ENCODE measurements around the gene HSPG2. TPM values are rescaled to one million over a fixed set of nuclear protein-coding genes. Genes with fewer than 3 reads are reported as not detected.

HSPG2 gene
- total and polyA plus RNA-seq, 2 of the 13 experiments (the other 11 are each of a cell fraction or from before 2014, with no cell fraction given): 9.1 to 13.1 TPM

- Histone ChIP-seq H2AFZ (ENCODE audit: low read length) (no peak overlapping the region), H3K27me3 (ENCODE audit: control insufficient read depth in 1 of 2, insufficient read depth in 2 of 2, low read length in 2 of 2) (peaks cover 6 to 29% of the 10 kb centered on the region in 2 experiments; a peak in 4 of 5 replicates), H3K9me3 (ENCODE audit: low read length) (no peaks in the 10 kb centered on the region), H3K4me1 (ENCODE audit: insufficient read depth, low read length) (peaks cover 60% of the 10 kb centered on the region), H3K4me2 (ENCODE audit: low read depth, low read length) (peak overlapping the region; percentile 44; the same call in 1 of the 2 replicates), H4K20me1 (ENCODE audit: insufficient read depth, low read length) (no peaks in the 10 kb centered on the region), H3K36me3 (replicated peaks in 1 of 2; ENCODE audit: control insufficient read depth in 1 of 2, insufficient read depth in 2 of 2, low read length in 2 of 2) (no peaks in the 10 kb centered on the region), H3K4me3 (replicated peaks in 1 of 3; ENCODE audit: insufficient read depth in 1 of 3, low read depth in 2 of 3, low read length in 3 of 3) (no peak overlapping the region; a peak in 1 of 6 replicates), H3K79me2 (ENCODE audit: insufficient read depth, low read length) (no peaks in the 10 kb centered on the region), H3K9ac (ENCODE audit: insufficient read depth, low read depth, low read length) (no peak overlapping the region), H3K27ac (ENCODE audit: extremely low read length, insufficient read depth, low read length) (no peak overlapping the region)
- in situ Hi-C loops (cut with HindIII; ENCODE audit: extremely low pct_ligation_motif_present, low pct_unique_long_range_greater_than_20kb): no loop called here
- intact Hi-C loops (cut with micrococcal nuclease; ENCODE audit: unreplicated experiment): no loop called here
- BruUV-seq (replicated peaks): no TSS peak
- DNase-seq (ENCODE audit: low spot score) (no peak), FAIRE-seq (no peak), ATAC-seq (no peak)
- ChIA-PET CTCF (ENCODE audit: low intra/inter-chr PET ratio, low total read pairs) (no interaction called here), POLR2A (no interaction called here)
- 46% methylated on average over 3 of the region's 3 CpGs for WGBS (ENCODE audit: low lambda C conversion rate)
- TF ChIP-seq SRY (CRISPR knock-in tag; IDR thresholded peaks at IDR 0.05) (no peak), NBN (conservative IDR thresholded peaks at IDR 0.05) (no peak), ZNF816 (CRISPR knock-in tag; IDR thresholded peaks at IDR 0.05; ENCODE audit: borderline replicate concordance) (no peak), RBAK (CRISPR knock-in tag; IDR thresholded peaks at IDR 0.05) (no peak), PITX1 (CRISPR knock-in tag; IDR thresholded peaks at IDR 0.05) (no peak), TRIM22 (IDR thresholded peaks at IDR 0.05) (no peak), ZNF766 (CRISPR knock-in tag; IDR thresholded peaks at IDR 0.05; ENCODE audit: borderline replicate concordance) (no peak), REL (CRISPR knock-in tag; conservative IDR thresholded peaks at IDR 0.05) (no peak), ZSCAN20 (CRISPR knock-in tag; IDR thresholded peaks at IDR 0.05; ENCODE audit: borderline replicate concordance) (no peak), ZMAT5 (CRISPR knock-in tag; IDR thresholded peaks at IDR 0.05; ENCODE audit: borderline replicate concordance, low read depth) (no peak), PPARG (CRISPR knock-in tag; conservative IDR thresholded peaks at IDR 0.05) (no peak), ZNF7 (CRISPR knock-in tag; IDR thresholded peaks at IDR 0.05) (no peak), RCOR2 (CRISPR knock-in tag; IDR thresholded peaks at IDR 0.05) (no peak)
Measured at GRCh38 chr1:21944733-21945073, 7.6 kb upstream of the HSPG2 start.
